ENCODE measurements around the gene LAT.

DNA sequence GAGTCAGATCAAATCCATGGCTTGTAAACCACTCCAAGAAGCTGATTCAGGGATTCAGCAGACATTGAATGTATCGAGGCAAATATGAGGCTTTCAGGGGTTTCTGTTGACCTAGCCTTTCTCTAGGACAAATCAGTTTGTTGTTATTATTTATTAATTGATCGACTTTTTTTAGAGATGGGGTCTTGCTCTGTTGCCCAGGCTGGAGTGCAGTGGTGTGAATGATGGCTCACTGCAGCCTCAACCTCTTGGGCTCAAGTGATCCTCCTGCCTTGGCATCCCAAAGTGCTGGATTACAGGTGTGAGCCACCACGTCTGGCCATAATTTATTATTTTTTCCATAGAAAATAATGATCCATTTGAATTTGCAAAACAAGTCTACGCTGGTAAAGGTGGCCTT, 27.0 kb downstream of the LAT start:
- TF ChIP-seq, protein P1, sequence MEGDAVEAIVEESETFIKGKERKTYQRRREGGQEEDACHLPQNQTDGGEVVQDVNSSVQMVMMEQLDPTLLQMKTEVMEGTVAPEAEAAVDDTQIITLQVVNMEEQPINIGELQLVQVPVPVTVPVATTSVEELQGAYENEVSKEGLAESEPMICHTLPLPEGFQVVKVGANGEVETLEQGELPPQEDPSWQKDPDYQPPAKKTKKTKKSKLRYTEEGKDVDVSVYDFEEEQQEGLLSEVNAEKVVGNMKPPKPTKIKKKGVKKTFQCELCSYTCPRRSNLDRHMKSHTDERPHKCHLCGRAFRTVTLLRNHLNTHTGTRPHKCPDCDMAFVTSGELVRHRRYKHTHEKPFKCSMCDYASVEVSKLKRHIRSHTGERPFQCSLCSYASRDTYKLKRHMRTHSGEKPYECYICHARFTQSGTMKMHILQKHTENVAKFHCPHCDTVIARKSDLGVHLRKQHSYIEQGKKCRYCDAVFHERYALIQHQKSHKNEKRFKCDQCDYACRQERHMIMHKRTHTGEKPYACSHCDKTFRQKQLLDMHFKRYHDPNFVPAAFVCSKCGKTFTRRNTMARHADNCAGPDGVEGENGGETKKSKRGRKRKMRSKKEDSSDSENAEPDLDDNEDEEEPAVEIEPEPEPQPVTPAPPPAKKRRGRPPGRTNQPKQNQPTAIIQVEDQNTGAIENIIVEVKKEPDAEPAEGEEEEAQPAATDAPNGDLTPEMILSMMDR (IDR thresholded peaks at IDR 0.05; ENCODE audit: poor library complexity, severe bottlenecking), result no peak
- TF ChIP-seq MXI1 (conservative IDR thresholded peaks at IDR 0.05; ENCODE audit: poor library complexity, severe bottlenecking) (no peak), EZH2 (IDR thresholded peaks at IDR 0.05; ENCODE audit: borderline replicate concordance, insufficient read depth, low read length, poor library complexity, severe bottlenecking) (no peak), TAF1 (IDR thresholded peaks at IDR 0.05; ENCODE audit: low read depth) (no peak), RAD21 (conservative IDR thresholded peaks at IDR 0.05) (no peak), EP300 (conservative IDR thresholded peaks at IDR 0.05; ENCODE audit: poor library complexity, severe bottlenecking) (no peak)
- TF ChIP-seq, protein P2, sequence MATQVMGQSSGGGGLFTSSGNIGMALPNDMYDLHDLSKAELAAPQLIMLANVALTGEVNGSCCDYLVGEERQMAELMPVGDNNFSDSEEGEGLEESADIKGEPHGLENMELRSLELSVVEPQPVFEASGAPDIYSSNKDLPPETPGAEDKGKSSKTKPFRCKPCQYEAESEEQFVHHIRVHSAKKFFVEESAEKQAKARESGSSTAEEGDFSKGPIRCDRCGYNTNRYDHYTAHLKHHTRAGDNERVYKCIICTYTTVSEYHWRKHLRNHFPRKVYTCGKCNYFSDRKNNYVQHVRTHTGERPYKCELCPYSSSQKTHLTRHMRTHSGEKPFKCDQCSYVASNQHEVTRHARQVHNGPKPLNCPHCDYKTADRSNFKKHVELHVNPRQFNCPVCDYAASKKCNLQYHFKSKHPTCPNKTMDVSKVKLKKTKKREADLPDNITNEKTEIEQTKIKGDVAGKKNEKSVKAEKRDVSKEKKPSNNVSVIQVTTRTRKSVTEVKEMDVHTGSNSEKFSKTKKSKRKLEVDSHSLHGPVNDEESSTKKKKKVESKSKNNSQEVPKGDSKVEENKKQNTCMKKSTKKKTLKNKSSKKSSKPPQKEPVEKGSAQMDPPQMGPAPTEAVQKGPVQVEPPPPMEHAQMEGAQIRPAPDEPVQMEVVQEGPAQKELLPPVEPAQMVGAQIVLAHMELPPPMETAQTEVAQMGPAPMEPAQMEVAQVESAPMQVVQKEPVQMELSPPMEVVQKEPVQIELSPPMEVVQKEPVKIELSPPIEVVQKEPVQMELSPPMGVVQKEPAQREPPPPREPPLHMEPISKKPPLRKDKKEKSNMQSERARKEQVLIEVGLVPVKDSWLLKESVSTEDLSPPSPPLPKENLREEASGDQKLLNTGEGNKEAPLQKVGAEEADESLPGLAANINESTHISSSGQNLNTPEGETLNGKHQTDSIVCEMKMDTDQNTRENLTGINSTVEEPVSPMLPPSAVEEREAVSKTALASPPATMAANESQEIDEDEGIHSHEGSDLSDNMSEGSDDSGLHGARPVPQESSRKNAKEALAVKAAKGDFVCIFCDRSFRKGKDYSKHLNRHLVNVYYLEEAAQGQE (IDR thresholded peaks at IDR 0.05; ENCODE audit: borderline replicate concordance), result no peak

All from neural cell (in vitro differentiated cells).